ENCODE results near the gene DOCK4. TPM values are rescaled to one million over a fixed set of nuclear protein-coding genes. Genes with fewer than 3 reads are reported as not detected.

Gene DOCK4
- total and polyA plus RNA-seq, 10 of the 15 experiments (the other 5 are each of a cell fraction or from before 2014, with no cell fraction given), result 0.03 to 0.73 (median 0.38) TPM

GRCh38 chr7:112138325-112138852, 67.8 kb downstream of the DOCK4 start (continued):
- TF ChIP-seq IKZF1 (conservative IDR thresholded peaks at IDR 0.05) (no peak), TAF1 (IDR thresholded peaks at IDR 0.05; ENCODE audit: borderline replicate concordance, low read depth, low read length) (no peak), NR2C2 (IDR thresholded peaks at IDR 0.05; ENCODE audit: borderline replicate concordance, control insufficient read depth, insufficient read length, low read depth) (no peak), PBX3 (IDR thresholded peaks at IDR 0.05; ENCODE audit: insufficient replicate concordance, low read depth, low read length) (no peak), NFXL1 (IDR thresholded peaks at IDR 0.05; ENCODE audit: borderline replicate concordance) (no peak), PML (IDR thresholded peaks at IDR 0.05; ENCODE audit: low read length) (no peak)

DNA sequence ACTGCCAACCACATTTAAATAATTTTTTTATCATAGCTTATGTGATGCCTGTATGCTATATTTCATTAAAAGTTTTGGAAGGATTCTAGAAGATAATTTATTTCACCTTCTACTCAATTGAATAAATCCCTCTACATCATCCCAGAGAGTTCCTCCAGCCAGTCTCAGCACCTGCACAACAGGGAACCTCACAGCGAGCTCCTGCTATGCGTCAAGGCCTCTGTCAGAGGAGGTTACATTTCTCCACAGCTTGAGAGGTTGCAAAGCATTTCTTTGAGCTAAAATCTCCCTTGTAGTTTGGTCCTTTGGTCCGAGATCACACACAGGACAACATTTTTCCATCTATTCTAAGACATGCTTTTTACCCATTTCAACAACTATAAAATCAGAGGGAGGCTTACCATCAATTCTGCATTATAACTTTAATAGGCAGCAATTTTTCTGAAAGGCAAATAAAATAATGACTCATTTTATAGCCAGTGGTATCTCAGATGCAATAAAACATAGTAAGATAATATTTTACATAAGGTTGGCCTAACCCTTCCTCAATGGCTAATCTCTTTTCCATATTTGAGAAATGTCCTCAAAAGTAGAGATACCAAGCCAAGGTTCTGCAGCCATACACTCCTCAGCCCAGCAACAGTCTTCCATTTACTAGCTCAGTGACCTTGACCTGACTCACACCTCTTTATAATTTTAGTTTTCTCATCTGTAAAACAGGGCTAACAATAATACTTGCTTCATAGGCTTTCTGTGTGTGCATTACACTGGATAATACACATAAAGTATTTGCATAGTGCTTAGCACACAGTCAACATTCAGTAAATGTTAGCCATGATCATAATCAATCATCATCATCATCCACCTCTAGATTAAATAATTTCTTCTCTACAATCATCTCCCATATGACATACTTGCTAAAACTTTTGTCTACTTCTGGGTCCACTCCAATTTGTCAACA, 68.8 kb downstream of the DOCK4 start:
- ChIA-PET POLR2A (no interaction called here), CTCF (no interaction called here), SMC1A (ENCODE audit: uncharacterized antibody, unreplicated experiment) (interaction anchor here (1.6 kb wide), 1 partner anchor 12 kb away, joined by 6 read pairs; no protein-coding TSS in a partner anchor), RAD21 (ENCODE audit: unreplicated experiment) (no interaction called here)
- FAIRE-seq, result no peak
- no peaks in the 10 kb centered on the region for H3K9me3 ChIP-seq (replicated peaks; ENCODE audit: control insufficient read depth, insufficient read depth, low read length)
- H3K27ac ChIP-seq (ENCODE audit: control insufficient read depth, insufficient read depth), result no peak overlapping the region
- no peaks in the 10 kb centered on the region for H4K20me1 ChIP-seq (ENCODE audit: control insufficient read depth, insufficient read depth)
- DNase-seq (ENCODE audit: low read depth, low spot score), result no peak
- BruUV-seq (replicated peaks), result no TSS peak
- intact Hi-C loops (cut with micrococcal nuclease; ENCODE audit: unreplicated experiment) (no loop called here), in situ Hi-C loops (cut with MboI) (no loop called here)
- no peaks in the 10 kb centered on the region for H3K36me3 ChIP-seq (ENCODE audit: control insufficient read depth in 2 of 2, insufficient read depth in 2 of 2, low read length in 1 of 2)
- H3K27me3 ChIP-seq (replicated peaks in 1 of 2; ENCODE audit: control insufficient read depth in 2 of 2, insufficient read depth in 2 of 2, low read length in 1 of 2), result no peaks in the 10 kb centered on the region
- H3K4me1 ChIP-seq (ENCODE audit: control insufficient read depth, insufficient read depth, low read length), result no peaks in the 10 kb centered on the region
- H3K4me3 ChIP-seq, result no peak overlapping the region
- H2AFZ ChIP-seq (ENCODE audit: control insufficient read depth, low read depth, low read length), result no peak overlapping the region
- no peak overlapping the region for H3K4me2 ChIP-seq (ENCODE audit: control insufficient read depth, insufficient read depth)
- ATAC-seq, result no peak
- no peaks in the 10 kb centered on the region for H3K79me2 ChIP-seq (ENCODE audit: control insufficient read depth, insufficient read depth, low read length)
- H3K9ac ChIP-seq (ENCODE audit: control insufficient read depth, insufficient read depth, low read length), result no peak overlapping the region
- 69% methylated on average over 3 of the region's 3 CpGs for WGBS (ENCODE audit: insufficient coverage, insufficient replicate concordance, low lambda C conversion rate, missing lambda C conversion rate)
- TF ChIP-seq STAT1 (conservative IDR thresholded peaks at IDR 0.05), result no peak
- no peak for TF ChIP-seq RFX5 (IDR thresholded peaks at IDR 0.05; ENCODE audit: low read depth, low read length)
- TF ChIP-seq CHD1 (IDR thresholded peaks at IDR 0.05; ENCODE audit: low read depth, low read length), result no peak
- no peak for TF ChIP-seq MYB (IDR thresholded peaks at IDR 0.05; ENCODE audit: borderline replicate concordance, low read depth, low read length)
- TF ChIP-seq MEF2B (IDR thresholded peaks at IDR 0.05; ENCODE audit: partially characterized antibody, poor library complexity, severe bottlenecking), result no peak
- no peak for TF ChIP-seq EZH2 (IDR thresholded peaks at IDR 0.05; ENCODE audit: borderline replicate concordance, control insufficient read depth, low read depth, low read length)
- no peak for TF ChIP-seq RAD21 (IDR thresholded peaks at IDR 0.05; ENCODE audit: insufficient read depth, low read depth, low read length)
- no peak for TF ChIP-seq BCLAF1 (IDR thresholded peaks at IDR 0.05)
- no peak for TF ChIP-seq PAX5 (IDR thresholded peaks at IDR 0.05; ENCODE audit: borderline replicate concordance, low read depth, low read length)
- no peak for TF ChIP-seq ELK1 (IDR thresholded peaks at IDR 0.05; ENCODE audit: low read depth, low read length)
- TF ChIP-seq BMI1 (IDR thresholded peaks at IDR 0.05; ENCODE audit: borderline replicate concordance), result no peak
